ENCODE measurements around the gene TARS3.
A peak's percentile ranks its signal among the peaks of the same experiment; 100 is the strongest.

The TARS3 gene

DNA sequence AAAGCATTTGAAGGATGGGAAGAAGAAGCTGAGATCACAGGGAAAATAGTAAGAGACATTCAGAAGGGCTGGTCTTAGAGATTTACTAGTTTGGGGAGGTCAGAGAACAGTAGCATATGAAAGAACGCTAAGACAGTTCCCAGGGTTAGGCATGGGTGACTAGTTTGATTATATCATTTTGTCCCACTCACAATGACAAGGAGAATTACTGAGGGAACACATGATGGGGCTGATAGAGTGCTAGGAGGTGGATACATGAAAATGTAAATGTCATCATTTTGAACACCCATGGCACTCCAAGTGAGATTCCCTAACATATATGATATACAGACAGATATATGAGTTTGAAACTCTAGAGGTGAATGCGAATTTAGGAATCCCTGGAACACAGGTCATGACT lies 9.3 kb upstream of the TARS3 start:
- H3K27ac ChIP-seq = no peak overlapping the region
- TF ChIP-seq ZFX (IDR thresholded peaks at IDR 0.05) = no peak
- no peak for TF ChIP-seq CTCF (conservative IDR thresholded peaks at IDR 0.05)

DNA sequence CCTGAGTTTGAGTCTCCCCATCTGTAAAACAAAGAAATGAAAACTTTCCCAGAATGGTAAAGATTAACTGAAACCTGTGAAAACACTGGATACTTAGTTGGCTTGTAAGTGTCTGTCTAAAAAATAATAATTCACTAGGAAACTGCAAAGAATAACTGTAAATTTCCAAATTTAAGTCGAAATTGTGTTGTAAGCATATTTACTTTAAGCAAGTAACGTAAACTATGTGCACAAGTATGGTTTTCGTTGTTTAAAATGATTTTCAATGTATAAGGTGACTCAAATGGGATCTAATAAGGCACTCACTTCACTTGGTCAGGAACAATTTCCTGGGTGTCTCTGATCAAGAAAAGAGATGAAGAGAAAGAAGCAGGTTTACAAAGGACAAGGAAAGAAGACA lies 8.5 kb upstream of the TARS3 start:
- no peak for TF ChIP-seq CTCF (conservative IDR thresholded peaks at IDR 0.05)
- TF ChIP-seq ZFX (IDR thresholded peaks at IDR 0.05) = no peak
- H3K27ac ChIP-seq = no peak overlapping the region

DNA sequence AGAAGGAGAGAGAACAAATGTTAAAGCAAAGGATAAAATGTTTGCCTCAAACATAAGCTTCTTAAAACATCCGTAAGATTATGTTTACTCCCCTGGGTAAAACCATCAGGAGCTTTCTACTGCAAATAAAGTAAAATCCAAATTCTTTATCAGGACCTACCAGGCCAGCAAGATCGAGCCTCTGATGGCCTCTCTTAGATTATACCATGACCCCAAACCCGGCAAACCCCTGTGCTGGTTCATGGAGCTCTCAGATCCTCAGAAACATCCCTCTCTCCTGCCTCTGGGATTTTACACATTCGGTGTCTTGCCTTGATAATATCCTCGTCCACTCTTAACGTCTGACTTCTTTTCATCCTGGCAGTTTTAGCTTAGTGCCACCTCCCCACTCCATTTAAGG lies 7.5 kb upstream of the TARS3 start:
- TF ChIP-seq ZFX (IDR thresholded peaks at IDR 0.05) (no peak), CTCF (conservative IDR thresholded peaks at IDR 0.05) (no peak)
- no peak overlapping the region for H3K27ac ChIP-seq

GRCh38 chr15:101727186-101727585 lies 2.9 kb upstream of the TARS3 start:
- H3K27ac ChIP-seq = no peak overlapping the region
- TF ChIP-seq CTCF (conservative IDR thresholded peaks at IDR 0.05) = no peak
- no peak for TF ChIP-seq ZFX (IDR thresholded peaks at IDR 0.05)

DNA sequence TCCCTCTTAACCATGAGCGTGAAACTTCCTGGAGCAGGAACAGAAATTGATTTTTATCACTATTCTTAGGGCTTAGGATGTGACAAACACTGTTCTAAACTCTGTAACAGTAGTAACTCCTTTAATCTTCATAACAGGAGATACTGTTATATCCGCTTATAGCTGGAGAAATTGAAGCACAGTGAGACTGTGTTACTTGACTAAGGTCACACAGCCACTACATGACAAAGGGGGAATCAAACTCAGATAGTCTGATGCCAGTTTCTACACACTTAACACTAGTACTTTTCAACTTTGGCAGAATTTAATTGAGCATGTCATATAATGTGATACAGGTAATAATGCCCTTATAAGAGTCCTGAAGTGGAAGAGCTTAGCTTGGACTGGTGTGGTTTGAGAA lies 800 bp upstream of the TARS3 start:
- H3K27ac ChIP-seq = no peak overlapping the region
- TF ChIP-seq CTCF (conservative IDR thresholded peaks at IDR 0.05) = no peak
- TF ChIP-seq ZFX (IDR thresholded peaks at IDR 0.05) = no peak

DNA sequence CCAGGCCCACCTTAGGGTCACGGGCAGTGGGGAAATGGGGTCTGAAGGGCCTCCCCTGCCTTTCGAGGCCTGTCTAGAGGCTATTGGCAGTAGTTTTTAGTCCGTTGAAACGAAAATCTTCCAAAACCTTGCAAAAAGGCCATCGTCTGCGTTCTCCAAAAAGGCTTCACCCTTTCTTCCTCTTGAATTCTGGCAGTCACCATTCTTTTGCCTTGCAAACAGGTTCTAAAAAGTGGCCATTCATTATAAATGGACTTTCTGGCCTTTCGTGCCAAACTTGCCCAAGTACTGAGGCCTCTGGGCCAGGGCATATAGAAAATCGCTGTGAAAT lies 367 bp upstream of the TARS3 start:
- TF ChIP-seq CTCF (conservative IDR thresholded peaks at IDR 0.05) = no peak
- TF ChIP-seq ZFX (IDR thresholded peaks at IDR 0.05) = no peak
- no peak overlapping the region for H3K27ac ChIP-seq

- H3K27ac ChIP-seq = peak overlapping the region; percentile 83
- TF ChIP-seq CTCF (conservative IDR thresholded peaks at IDR 0.05) = no peak
- no peak for TF ChIP-seq ZFX (IDR thresholded peaks at IDR 0.05)
These were observed 951 bp downstream of the TARS3 start for GRCh38 chr15:101723171-101723873.

All from C4-2B (cell line).